Measurements from ENCODE around the gene STIP1.

The STIP1 gene

GRCh38 chr11:64176751-64177150, 9.2 kb upstream of the STIP1 start:
- Histone ChIP-seq H3K27ac (no peak overlapping the region), H3K4me3 (no peak overlapping the region)
- DNase-seq (ENCODE audit: low spot score), result no peak
- TF ChIP-seq CTCF (IDR thresholded peaks at IDR 0.05), result no peak

GRCh38 chr11:64178203-64178602, 7.8 kb upstream of the STIP1 start:
- DNase-seq (ENCODE audit: low spot score), result no peak
- Histone ChIP-seq H3K4me3 (no peak overlapping the region), H3K27ac (no peak overlapping the region)
- no peak for TF ChIP-seq CTCF (IDR thresholded peaks at IDR 0.05)

DNA sequence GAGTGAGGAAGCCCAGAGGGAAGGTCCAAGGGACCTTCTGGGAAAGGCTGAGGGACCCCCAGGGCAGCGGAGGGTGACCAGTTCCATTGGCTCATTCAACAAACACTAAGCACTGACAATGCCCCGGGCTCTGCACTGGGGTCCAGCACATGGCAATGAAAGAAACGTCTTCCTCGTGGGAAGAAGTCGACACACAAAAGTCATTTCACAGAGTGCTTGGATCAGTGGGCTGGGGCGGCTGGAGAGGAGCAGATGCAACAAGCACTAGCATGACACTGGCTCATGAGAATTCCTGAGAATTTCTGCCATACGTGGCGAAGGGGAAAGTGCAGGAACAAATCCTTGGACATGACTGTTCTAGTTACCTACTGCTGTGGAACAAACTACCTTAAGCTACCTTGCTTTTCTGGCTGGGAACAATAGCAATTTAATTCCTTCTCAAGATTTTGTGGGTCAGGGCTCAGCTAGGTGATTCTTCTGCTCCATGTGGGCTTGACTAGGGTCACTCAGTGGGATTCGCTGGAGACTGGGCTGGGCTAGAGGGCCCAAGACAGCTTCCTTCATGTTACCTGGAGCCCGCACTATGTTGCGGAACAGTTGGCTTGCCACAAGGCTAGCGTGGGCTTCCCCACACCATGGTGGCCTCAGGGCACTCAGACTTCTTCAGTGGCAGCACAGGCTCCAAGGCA, 6.9 kb upstream of the STIP1 start:
- no peak overlapping the region for H3K4me3 ChIP-seq
- no peak for DNase-seq (ENCODE audit: low spot score)
- TF ChIP-seq CTCF (IDR thresholded peaks at IDR 0.05), result no peak
- no peak overlapping the region for H3K27ac ChIP-seq

GRCh38 chr11:64180891-64181290, 5.1 kb upstream of the STIP1 start:
- Histone ChIP-seq H3K27ac (peak overlapping the region; percentile 77 to 85), H3K4me3 (no peak overlapping the region)
- TF ChIP-seq CTCF (IDR thresholded peaks at IDR 0.05), result no peak
- DNase-seq (ENCODE audit: low spot score), result no peak

GRCh38 chr11:64181506-64182411, 4.2 kb upstream of the STIP1 start:
- Histone ChIP-seq H3K27ac (peak overlapping the region; percentile 77 to 85), H3K4me3 (peak overlapping the region; percentile 10)
- peak; percentile 97 for DNase-seq (ENCODE audit: low spot score)
- TF ChIP-seq CTCF (IDR thresholded peaks at IDR 0.05), result no peak

- Histone ChIP-seq H3K4me3 (no peak overlapping the region), H3K27ac (peak overlapping the region in 1 of 2 donors; percentile 38)
- no peak for TF ChIP-seq CTCF (IDR thresholded peaks at IDR 0.05)
- no peak for DNase-seq (ENCODE audit: low spot score)
Measured at GRCh38 chr11:64183890-64184289, 2.1 kb upstream of the STIP1 start.

Data from coronary artery (tissue), 2 donors.